T-helper 22 cell (primary cell): Measurements from ENCODE around the gene RAB11FIP3.

Experiments used
- DNase-seq: peaks from one replicate; pipeline ENCODE4 v3.0.0-alpha.2; 2020; ENCODE audit warnings: low read depth

Gene RAB11FIP3

DNA sequence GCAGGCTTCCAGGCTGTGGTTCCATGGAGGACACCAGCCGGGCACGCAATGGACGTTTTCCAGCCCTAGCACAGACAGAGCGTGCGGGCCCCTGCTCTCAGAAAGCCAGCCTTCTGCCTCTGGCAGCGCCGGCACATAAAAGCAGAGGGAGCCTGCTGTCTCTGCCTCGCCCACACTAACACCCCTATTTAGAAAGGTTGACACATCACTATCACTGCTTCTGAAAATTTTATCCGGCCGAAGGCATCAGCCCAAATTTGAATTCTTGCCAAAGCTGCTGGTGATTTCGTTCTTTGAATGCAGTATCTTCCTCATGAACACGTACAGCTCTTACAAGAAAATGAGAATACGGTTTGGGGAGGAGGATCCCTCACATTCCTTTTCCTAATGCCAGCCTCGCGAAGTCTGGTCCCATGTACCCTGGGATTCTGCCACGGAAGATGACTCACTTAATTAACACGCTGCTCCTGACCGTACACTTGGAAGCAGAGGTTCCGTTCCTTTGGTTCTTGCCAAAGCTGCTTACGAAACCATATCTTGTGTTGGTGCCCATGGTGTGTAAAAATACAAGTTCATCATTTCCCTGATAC, 1.3 kb upstream of the RAB11FIP3 start:
- no peak for DNase-seq

DNA sequence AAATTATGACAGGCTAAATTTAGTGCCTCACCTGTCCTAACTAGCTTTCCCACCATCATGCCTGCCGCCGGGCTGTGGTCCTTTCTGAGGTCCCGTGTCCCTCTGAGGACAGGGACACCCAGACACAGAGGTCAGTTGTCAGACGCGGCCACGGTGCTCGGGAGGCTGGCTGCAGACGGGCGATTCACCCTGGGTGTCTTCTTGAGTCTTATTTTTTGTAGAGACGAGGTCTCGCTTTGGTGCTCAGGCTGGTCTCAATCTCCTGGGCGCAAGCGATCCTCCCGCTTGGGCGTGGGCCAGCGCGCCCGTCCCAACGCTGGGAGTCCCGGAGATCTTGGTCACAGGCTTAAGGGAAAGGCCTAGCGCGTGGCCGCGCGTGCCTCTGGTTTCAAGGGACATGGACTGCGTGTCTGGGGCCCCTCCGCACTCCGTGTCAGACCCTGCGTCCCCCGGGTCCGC, 797 bp upstream of the RAB11FIP3 start:
- no peak for DNase-seq

DNA sequence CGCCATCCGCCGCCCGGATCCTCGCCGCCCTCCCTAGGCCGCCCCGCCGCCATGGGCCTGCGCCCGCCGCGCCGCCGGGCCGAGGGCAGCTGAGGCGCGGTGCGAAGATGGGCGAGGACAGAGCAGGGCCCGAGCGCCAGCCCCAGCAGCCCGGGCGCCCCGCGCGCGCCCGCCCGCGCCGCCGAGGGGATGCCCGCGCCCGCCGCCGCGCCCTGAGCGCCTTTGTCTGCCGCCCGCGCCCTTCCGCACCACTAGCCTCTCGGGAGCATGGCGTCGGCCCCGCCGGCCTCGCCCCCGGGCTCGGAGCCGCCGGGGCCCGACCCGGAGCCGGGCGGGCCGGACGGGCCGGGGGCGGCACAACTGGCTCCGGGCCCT, 278 bp downstream of the RAB11FIP3 start:
- DNase-seq, result no peak

DNA sequence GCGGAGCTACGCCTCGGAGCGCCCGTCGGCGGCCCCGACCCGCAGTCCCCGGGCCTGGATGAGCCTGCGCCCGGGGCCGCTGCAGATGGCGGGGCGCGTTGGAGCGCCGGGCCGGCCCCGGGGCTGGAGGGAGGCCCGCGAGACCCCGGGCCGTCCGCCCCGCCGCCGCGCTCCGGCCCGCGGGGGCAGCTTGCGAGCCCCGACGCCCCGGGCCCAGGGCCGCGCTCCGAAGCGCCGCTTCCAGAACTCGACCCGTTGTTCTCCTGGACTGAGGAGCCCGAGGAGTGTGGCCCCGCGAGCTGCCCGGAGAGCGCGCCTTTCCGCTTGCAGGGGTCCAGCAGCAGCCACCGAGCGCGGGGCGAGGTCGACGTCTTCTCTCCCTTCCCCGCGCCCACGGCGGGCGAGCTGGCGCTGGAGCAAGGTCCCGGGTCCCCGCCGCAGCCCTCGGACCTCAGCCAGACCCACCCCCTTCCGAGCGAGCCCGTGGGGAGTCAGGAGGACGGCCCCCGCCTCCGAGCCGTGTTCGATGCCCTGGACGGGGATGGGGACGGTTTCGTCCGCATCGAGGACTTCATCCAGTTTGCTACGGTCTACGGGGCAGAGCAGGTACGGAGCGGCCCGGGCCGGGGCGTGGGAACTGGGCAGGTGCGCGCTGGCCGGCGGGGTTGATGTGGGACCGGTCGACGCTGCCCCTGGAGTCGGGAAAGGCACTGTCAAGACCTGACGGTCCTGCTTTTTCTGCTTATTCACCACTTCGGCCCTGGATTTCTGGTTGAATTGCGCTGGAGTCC, 861 bp downstream of the RAB11FIP3 start:
- no peak for DNase-seq

DNA sequence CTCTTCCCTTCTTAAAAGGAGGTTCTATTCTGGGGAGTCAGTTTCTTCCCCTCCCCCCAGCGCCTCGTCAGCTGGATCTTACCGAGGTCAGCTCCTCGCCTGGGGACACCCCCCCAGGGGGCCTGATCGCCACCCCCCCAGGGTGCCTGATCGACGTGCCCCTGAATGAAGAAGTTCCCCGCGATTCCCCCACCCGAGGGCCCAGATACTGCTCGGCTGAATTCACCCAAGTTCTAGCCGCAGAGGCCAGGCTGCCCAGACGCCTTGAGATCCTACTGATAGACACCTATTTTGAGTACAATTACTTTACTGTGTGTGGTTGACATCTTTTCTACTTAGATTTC, 1.4 kb downstream of the RAB11FIP3 start:
- no peak for DNase-seq

DNA sequence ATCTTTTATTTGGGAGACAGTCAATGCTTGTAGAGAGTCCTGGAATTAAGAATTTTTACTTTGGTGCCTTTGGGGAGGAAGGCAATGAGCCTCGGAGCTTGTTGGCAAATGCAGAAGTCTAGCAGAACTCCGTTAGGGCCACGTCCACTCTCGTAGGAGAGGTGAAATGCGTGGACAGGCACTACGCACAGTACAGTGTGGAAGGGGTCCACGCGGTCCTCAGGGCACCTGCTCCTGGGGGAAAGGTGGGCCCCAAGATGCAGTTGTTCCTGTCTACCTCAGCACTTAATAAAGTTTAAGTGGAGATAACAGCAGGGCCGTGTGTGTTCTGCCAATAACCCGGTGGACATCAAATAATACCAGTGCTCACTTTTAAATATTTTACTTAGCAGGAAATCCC, 1.8 kb downstream of the RAB11FIP3 start:
- no peak for DNase-seq

DNA sequence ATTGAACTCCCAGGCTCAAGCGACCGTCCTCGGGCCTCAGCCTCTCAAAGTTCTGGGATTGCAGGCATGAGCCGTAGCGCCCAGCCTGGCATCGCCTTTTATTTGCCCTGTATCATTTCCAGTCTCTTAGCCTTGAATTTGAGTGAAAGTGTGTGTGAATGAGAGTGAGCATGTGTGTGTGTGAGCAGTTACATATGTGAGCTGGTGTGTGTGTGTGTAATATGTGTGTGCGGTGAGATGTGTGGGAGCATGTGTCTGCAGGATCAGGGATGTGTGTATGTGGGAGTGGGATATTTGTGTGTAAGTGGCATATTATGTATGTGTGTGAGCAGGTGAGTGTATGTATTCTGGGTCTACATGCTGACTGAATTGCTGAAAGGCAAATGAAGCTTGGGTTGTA, 5.5 kb downstream of the RAB11FIP3 start:
- DNase-seq, result no peak

DNA sequence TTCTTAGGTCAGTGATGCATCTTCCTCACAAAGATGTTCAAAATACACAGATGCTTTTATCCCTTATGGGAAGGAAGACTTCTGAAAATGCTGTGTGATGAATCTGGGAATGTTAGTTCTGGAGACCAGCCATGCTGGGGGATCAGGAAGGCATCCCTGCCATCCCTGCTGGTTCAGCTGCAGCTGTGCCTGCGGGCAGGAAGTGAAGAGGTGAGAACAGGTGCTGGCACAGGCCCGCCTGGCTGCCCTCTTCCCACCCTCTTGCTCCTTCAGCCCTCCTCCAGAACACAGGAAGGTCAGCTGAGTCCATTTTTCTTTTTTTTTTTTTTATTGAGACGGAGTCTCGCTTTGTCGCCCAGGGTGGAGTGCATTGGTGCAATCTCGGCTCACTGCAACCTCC, 15.2 kb downstream of the RAB11FIP3 start:
- DNase-seq, result no peak

DNA sequence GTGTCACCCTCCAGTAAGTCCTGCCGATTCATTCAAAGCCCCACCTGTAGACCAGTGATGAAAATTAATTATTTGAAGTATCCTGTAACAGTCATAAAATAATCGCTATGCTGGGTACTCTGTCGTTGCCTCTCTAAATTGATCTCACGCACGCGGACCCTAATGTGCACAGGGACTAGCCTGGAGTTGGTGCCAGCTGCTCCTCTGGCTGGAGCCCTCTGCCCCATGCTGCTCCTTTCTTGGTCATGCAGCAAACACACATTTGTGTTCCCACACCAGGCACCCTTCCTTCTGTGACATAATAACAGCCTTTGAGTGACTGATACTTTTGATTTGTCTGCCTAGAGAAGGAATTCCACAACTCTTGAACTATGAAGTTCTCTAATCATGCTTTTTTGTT, 16.0 kb downstream of the RAB11FIP3 start:
- no peak for DNase-seq

DNA sequence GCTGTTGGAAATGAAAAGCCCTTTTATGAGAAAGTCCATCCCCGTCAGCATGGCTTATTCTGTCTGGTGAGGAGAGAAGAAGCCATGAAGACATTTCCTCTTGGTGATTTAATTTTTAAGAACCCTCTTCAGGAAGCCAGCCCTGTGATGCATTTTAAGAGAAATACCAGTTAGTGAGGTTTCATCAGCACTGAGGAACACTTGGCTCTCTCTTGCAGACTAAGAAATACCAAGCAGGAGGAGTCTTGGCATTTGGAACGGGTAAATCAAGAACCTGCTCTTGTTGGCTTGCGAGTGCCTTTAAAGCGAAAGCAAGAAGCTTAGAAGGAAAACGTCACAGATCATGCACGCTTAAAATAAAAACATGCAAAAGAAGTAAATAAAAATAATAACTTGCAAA, 17.5 kb downstream of the RAB11FIP3 start:
- DNase-seq, result no peak

DNA sequence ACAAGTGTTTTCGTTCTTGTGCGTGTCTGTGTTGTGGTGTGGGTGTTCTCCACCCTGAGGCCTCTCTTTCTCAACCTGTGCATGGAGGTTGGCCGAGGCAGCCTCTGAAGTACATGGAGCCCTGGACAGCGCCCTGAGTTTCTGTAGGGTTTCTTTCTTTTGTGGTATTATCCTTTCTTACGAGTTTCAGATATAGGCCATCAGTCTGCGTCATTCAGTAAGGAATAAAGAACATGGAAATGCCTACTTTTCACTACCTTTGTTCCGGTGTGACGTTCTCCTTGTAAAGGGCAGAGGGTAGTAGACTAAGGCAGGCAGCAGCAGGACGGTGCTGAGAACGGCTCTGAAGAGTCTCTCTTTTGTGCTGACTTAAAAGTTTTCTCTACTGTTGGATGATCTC, 18.6 kb downstream of the RAB11FIP3 start:
- DNase-seq, result no peak

DNA sequence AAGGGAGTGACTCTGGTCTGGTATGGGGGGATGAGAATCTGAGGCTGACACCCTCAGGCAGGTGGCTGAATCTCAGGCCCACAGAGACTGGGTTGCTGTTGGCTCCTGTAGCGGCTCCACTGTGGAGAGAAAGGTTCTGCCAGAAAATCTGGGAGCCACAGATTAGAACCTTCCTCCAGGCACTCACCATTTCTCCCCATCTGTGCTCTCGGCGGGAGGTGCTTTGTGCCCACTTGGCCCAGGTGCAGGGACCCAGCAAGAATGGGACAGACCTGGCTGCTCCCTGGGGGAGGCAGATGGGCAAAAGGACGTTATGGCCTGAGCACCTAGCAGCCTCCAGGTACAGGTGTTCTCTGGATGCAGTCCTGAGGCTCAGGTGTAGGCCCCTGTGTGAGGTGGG, 20.1 kb downstream of the RAB11FIP3 start:
- DNase-seq, result no peak

DNA sequence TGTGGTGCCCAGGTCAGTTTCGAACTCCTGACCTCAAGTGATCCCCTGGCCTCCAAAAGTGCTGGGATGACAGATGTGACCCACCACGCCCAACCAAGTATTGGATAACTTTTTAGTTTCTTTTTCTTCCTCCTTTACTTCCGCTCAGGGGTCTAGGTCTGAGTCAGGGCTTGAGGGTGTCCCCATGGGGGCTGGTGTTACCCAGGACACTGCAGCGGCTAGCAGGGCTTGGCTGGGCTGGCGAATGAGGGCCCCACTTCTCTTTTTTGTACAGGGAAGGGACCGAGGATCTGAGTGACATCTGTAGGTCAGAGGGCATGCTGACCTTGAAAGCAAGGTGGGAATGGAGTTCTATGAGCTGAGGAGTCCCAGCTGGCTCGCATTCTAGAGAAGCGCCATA, 24.9 kb downstream of the RAB11FIP3 start:
- DNase-seq, result no peak

DNA sequence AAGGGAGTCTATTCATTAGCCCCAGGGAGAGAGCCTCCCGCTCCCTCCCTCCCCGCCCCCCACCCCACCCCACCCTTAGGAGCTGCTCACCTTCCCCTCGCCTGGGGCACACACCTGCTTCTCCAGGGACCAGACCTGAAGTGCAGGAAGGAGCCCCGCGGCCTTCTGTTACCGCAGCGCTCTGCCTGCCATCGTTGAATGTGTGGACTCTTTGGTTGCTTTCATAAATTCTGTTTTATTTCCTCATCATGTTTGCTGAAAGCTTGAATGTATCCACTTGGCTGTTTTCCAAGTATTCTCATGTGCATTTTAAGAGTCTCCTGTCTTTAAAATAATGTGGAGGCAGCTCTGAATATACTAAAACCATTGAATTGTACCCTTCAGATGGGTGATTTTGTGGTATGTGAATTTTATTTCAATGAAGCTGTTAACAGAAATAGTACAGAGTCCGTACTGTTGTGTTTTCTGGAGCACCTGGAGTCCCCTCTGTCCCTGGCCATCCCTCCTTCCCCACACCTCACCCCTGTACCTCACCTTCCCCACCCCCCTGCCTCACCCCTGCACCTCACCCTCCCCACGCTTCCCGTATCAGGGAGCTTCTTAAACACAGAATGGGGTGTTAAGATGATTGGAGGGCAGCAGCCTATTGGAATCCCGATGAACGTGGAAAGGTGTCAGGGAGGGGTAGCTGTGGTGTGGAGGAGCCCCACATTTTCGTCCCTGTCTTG, 25.5 kb downstream of the RAB11FIP3 start:
- DNase-seq, result no peak

DNA sequence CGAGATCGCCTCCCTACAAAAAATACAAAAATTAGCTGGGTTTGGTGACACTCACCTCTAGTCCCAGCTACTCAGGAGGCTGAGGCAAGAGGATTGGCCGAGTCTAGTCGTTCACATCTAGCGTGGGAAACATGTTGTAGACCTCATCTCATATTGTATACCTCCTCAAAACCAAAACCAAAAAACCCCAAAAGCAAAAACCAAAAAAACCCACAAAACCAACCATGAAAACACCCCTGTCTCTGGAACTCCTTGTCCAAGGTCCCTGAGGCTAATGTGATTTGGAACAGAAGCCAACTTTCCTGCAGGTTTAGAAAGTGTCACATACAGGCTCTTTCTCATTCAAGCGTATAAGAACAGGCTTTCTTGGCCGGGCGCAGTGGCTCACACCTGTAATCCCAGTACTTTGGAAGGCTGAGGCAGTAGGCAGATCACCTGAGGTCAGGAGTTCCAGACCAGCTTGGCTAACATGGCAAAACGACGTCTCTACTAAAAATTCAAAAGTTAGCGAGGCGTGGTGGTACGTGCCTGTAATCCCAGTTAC, 29.0 kb downstream of the RAB11FIP3 start:
- DNase-seq, result no peak

DNA sequence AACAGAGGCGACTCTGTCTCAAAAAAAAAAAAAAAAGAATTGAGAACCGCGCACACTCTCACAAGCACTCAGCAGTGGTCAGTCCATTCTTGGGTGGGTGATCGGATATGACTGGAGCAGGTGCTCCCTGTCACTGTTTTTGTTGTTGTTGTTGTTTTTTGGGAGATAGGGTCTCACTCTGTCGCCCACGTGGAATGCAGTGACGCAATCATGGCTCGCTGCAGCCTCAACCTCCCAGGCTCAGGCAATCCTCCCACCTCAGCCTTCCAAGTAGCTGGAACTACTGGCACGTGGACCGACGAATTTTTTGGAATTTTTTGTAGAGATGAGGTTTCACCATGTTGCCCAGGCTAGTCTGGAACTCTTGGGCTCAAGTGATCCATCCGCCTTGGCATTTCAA, 30.0 kb downstream of the RAB11FIP3 start:
- no peak for DNase-seq

DNA sequence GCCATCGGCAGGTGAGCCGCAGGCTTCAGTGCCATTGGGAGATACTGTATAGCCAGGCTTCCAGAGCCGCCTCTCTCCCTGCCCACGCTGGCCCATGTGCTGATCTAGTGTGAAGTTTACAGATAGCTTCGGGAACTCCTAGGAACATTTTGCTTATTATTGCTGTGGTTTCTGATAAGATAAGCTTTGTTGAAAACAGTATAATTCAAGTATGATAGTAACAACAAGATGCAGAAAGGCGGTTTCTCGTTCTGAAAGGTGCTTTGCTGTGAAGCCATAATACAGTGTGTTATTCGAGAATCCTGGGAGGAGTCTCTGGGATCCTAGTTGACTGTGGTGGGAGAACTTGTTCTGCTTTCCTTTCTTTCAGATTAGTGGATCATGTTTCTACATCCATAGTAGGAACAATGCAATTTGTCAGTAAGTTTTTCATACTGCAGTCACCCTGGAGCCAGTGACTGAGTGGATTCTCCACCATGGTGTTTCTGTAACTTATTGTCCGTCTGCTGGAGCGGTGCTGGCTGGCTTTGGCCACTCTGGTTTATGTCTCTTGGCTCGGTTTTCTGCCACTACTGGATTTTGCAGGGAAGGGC, 31.5 kb downstream of the RAB11FIP3 start:
- DNase-seq, result no peak

DNA sequence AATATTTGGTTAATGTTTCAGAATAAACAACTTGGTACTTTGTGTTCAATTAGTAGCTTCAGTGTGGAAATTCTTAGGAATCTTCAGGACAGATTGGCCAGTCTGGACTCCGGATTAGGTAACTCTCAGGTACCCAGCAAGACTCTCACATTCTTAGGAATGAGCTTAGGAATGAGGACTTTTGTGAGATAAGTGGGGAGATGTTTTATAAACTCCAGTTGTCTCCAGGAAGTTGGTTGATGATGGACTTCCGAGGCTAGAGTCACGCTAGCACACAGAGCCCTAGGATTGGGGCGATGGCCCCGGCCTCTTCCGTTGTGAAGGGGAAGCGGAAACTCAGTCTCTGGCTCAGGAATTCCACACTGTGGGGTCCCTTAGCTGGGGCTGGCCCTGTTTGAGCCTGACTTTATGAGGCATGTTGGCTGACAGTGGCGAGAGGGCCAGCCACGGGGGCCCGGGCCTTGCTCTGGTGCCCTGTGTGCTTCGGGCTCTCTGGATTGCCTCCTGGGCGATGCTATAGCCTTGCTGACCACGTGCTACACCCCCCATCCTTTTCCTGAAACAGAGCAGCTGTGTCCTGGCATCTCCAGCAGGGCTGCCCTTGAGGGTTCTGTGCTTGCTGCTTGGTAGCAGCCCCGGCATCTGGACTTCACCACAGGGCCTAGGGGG, 32.4 kb downstream of the RAB11FIP3 start:
- DNase-seq, result no peak

DNA sequence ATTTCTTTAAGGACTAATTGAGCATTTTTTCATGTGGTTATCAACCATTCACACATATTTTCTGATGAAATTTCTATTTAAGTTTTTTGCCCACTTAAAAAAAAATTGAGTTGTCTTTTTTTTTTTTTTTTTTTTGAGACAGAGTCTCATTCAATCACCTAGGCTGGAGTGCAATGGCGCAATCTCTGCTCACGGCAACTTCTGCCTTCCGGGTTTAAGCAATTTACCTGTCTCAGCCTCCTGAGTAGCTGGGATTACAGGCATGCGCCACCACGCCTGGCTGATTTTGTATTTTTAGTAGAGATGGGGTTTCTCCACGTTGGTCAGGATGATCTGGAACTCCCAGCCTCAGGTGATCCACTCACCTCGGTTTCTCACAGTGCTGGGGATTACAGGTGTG, 34.3 kb downstream of the RAB11FIP3 start:
- DNase-seq, result no peak

DNA sequence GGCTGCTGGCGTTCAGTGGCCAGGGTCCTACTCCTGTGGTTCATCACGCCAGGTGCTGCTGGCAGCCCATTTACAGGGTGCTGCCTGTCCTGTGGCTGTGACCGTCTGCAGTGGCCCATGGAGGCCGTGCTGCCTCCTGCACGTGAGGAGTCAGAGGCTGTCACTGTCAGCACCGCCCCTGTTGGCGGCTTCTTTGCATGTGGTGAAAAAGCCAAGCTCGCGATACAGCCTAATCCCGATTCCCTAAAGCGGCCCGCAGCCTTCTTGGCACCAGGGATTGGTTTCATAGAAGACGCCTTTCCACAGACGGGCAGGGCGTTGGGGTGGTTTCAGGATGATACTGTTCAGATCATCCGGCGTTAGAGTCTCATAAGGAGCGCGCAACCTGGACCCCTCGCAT, 35.3 kb downstream of the RAB11FIP3 start:
- no peak for DNase-seq

DNA sequence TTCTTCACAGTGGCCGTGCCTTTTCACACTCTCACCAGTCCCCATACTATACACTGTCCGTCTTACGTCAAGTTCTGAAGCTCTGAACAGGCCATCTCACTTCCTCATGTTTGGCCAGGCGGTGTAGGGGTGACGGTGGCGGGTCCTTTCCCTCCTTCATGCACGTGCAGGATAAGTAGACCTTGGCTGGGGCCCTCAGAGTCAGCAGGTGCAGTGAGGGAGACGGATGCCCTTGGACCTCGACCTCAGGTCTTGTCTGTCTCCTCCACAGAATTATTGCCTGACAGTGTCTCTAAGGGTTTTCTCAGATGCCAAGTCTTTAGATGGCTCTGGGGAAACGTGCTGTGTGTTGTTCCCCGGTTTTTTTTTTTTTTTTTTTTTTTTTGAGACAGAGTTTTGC, 37.6 kb downstream of the RAB11FIP3 start:
- no peak for DNase-seq

DNA sequence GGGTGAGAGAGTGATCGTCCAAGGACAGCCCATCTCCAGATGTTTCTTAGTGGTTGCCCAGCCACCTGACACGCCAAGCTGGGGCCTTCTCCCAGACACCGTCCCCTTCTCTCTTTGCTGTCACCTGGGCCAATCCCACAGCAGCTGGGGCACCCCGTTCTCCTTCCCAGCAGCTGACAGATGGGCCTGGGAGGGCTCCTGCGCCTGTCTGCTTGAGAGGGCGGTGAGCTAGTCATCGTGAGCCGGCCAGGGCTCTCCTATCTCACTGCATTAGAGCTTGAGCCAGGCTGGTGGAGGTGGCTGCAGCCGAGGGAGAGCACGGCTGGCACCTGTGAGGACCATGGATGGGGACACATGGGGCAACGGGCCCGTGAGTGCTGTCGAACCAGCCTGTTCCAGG, 41.2 kb downstream of the RAB11FIP3 start:
- no peak for DNase-seq
